ENCODE results near the gene SOSTDC1. TPM values are rescaled to one million over a fixed set of nuclear protein-coding genes. Genes with fewer than 3 reads are reported as not detected.

The SOSTDC1 gene
- polyA plus RNA-seq, 1 experiment: not detected

DNA sequence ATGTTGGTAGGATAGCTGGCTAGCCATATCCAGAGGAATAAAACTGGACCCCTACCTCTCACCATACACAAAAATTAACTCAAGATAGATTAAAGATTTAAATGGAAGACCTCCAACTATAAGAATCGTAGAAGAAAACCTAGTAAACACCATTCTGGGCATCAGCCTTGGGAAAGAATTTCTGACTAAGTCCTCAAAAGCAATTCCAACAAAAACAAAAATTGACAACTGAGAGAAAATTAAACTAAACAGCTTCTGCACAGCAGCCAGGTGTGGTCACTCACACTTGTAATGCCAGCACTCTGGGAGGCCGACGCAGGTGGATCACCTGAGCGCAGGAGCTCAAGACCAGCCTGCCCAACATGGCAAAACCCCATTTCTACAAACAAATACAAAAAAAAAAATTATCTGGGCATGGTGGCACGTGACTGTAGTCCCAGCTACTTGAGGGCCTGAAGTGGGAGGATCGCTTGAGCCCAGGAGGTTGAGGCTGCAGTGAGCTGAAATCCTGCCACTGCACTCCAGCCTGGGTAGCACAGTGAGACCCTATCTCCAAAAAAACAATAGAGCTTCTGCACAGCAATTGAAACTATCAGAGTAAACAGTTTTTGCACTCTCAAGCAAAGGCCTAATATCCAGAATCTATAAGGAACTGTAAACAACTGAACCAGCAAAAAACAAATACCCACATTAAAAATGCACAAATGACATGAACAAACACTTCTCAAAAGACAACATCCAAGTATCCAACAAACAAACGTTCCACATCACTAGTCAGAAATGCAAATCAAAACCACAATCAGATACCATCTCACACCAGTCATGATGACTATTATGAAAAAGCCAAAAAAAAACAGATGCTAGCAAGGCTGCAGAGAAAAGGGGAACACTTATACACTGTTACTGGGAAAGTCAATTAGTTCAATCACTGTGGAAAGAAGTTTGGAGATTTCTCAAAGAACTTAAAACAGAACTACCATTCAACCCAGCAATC is 49.0 kb downstream of the SOSTDC1 start:
- POLR2A ChIA-PET: no interaction called here
- Histone ChIP-seq H3K36me3 (ENCODE audit: control insufficient read depth, insufficient read depth, low read length) (no peaks in the 10 kb centered on the region), H3K27me3 (ENCODE audit: control insufficient read depth, insufficient read depth, low read length) (no peaks in the 10 kb centered on the region), H3K4me3 (ENCODE audit: low read depth, low read length) (no peak overlapping the region)
- CTCF ChIA-PET: interaction anchor here (0.6 kb wide), 1 partner anchor 248 kb away, joined by 4 read pairs; no protein-coding TSS in a partner anchor
- peak; percentile 62 for DNase-seq (ENCODE audit: low read depth)
- TF ChIP-seq, protein P1, sequence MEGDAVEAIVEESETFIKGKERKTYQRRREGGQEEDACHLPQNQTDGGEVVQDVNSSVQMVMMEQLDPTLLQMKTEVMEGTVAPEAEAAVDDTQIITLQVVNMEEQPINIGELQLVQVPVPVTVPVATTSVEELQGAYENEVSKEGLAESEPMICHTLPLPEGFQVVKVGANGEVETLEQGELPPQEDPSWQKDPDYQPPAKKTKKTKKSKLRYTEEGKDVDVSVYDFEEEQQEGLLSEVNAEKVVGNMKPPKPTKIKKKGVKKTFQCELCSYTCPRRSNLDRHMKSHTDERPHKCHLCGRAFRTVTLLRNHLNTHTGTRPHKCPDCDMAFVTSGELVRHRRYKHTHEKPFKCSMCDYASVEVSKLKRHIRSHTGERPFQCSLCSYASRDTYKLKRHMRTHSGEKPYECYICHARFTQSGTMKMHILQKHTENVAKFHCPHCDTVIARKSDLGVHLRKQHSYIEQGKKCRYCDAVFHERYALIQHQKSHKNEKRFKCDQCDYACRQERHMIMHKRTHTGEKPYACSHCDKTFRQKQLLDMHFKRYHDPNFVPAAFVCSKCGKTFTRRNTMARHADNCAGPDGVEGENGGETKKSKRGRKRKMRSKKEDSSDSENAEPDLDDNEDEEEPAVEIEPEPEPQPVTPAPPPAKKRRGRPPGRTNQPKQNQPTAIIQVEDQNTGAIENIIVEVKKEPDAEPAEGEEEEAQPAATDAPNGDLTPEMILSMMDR (IDR thresholded peaks at IDR 0.05; ENCODE audit: insufficient read depth, low read depth, low read length): no peak

DNA sequence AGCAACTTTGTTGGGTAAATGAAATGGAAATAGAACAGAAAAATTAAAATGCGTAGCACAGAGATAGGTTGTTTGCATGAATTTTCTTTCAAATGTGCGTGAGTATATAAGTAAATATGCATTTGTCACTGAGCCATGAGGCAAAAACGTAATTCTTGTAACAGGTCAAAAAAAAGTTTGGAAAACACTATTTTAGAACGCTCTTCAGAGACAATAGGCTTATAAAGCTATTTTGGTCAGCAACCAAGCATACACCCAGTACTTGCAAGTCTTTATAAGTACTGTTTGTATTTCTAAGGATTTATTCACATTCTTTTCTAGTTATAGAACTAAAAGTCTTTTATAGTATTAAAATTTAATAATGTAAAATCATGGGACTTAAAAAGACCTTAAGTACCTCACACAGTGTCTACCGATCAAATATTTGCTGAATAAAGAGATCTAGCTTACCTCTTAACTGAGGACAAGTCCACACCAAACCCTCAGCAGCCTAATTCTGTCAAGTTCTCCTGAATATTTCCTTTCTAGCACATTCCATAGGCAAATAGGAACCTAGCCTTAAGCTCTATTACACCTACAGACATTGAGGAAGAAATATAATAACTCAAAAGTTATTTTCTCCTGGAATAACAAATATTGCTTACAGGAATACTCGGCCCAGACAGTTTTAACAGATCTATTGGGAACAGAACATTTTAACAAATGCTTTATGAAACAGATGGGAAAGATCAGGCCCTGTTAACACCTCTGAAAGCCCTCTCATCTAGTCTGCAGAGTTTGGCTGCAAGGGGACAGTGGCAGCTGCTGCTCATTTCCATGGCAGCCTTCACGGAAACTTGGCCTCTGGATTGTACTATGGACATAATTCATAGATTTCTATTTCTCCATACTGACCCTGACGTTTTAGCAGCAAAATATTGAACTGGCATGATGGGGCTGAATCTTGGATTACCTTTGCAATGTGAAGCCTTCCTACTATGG is 53.0 kb downstream of the SOSTDC1 start:
- ChIA-PET CTCF (no interaction called here), POLR2A (no interaction called here)
- Histone ChIP-seq H3K4me3 (ENCODE audit: low read depth, low read length) (no peak overlapping the region), H3K36me3 (ENCODE audit: control insufficient read depth, insufficient read depth, low read length) (no peaks in the 10 kb centered on the region), H3K27me3 (ENCODE audit: control insufficient read depth, insufficient read depth, low read length) (no peaks in the 10 kb centered on the region)
- DNase-seq (ENCODE audit: low read depth): no peak
- TF ChIP-seq, protein P1 (IDR thresholded peaks at IDR 0.05; ENCODE audit: insufficient read depth, low read depth, low read length): no peak

Small RNA genes within 50 kb of the gene (small RNA-seq; reads per million reads assigned to genes)
- not detected for gene AC005014.3 (ENCODE audit: insufficient read length, low read depth, low replicate concordance)

Other genes with a start within 250 kb of the SOSTDC1 start
- 0.39 and 0.78 TPM in 2 replicates for gene CRPPA, start 44.2 kb downstream of the SOSTDC1 start, polyA plus RNA-seq (2011; rRNA removed)
- not detected in 2 replicates for gene LRRC72, start 61.1 kb upstream of the SOSTDC1 start, polyA plus RNA-seq (2011; rRNA removed)
- 14.7 and 26.4 TPM in 2 replicates for gene ANKMY2, start 180.0 kb upstream of the SOSTDC1 start, polyA plus RNA-seq (2011; rRNA removed)
- gene BZW2, start 180.4 kb upstream of the SOSTDC1 start, polyA plus RNA-seq (2011; rRNA removed): 54.7 and 55.2 TPM in 2 replicates

Measured in BJ (cell line).